SK-MEL-5 (cell line): ENCODE data around the gene UGT1A4. TPM values are rescaled to one million over a fixed set of nuclear protein-coding genes. Genes with fewer than 3 reads are reported as not detected.

Experiments used
- DNase-seq: peaks from one replicate; pipeline ENCODE4 v3.0.0-alpha.2; 2016; ENCODE audit warnings: low read depth, low spot score
- in situ Hi-C: cut with HindIII; loops from 2 replicates; pipeline ENCODE4 v1.10.0; 2016; ENCODE audit warnings: low sequenced_read_pairs, high pct_unique_total_duplicates, low pct_unique_long_range_greater_than_20kb
- total RNA-seq: library from RNA; depleted of rRNA; stranded (reverse); fragments of >200 nt; shearing (Covaris generic); gene quantifications from 2 replicates; pipeline ENCODE4 v1.2.3, GENCODE V29; 2014

The UGT1A4 gene
- total RNA-seq, 1 experiment from 2014 or later: not detected

- DNase-seq: no peak
- in situ Hi-C loops: no loop called here
These were observed 77.7 kb downstream of the UGT1A4 start for GRCh38 chr2:233796254-233796653.

- in situ Hi-C loops: no loop called here
- no peak for DNase-seq
These were observed 80.0 kb downstream of the UGT1A4 start for GRCh38 chr2:233798335-233799086.

GRCh38 chr2:233799087-233799665, 80.6 kb downstream of the UGT1A4 start:
- in situ Hi-C loops: no loop called here
- DNase-seq: no peak

GRCh38 chr2:233799716-233800115, 81.2 kb downstream of the UGT1A4 start:
- DNase-seq: no peak
- in situ Hi-C loops: no loop called here

- no peak for DNase-seq
- in situ Hi-C loops: no loop called here
These were observed 81.7 kb downstream of the UGT1A4 start for GRCh38 chr2:233800208-233800607.

GRCh38 chr2:233801357-233802131, 83.0 kb downstream of the UGT1A4 start:
- no peak for DNase-seq
- in situ Hi-C loops: no loop called here

GRCh38 chr2:233802132-233802815, 83.7 kb downstream of the UGT1A4 start:
- in situ Hi-C loops: no loop called here
- DNase-seq: no peak

GRCh38 chr2:233803292-233803911, 84.9 kb downstream of the UGT1A4 start:
- in situ Hi-C loops: no loop called here

GRCh38 chr2:233803994-233804393, 85.5 kb downstream of the UGT1A4 start:
- in situ Hi-C loops: no loop called here
- no peak for DNase-seq

More at GRCh38 chr2:233803292-233803911, 84.9 kb downstream of the UGT1A4 start:
- no peak for DNase-seq

- no peak for DNase-seq
- in situ Hi-C loops: no loop called here
These were observed 88.8 kb downstream of the UGT1A4 start for GRCh38 chr2:233807215-233807865.

GRCh38 chr2:233807966-233808935, 89.7 kb downstream of the UGT1A4 start:
- no peak for DNase-seq
- in situ Hi-C loops: no loop called here

GRCh38 chr2:233810385-233810784, 91.8 kb downstream of the UGT1A4 start:
- DNase-seq: no peak
- in situ Hi-C loops: no loop called here

GRCh38 chr2:233811087-233811486, 92.6 kb downstream of the UGT1A4 start:
- in situ Hi-C loops: no loop called here
- DNase-seq: no peak

- DNase-seq: no peak
- in situ Hi-C loops: no loop called here
These were observed 93.2 kb downstream of the UGT1A4 start for GRCh38 chr2:233811732-233812131.

- in situ Hi-C loops: no loop called here
- no peak for DNase-seq
These were observed 94.9 kb downstream of the UGT1A4 start for GRCh38 chr2:233813236-233814055.
